Stimulated activated CD8-positive, alpha-beta memory T cell treated with anti-CD3 and anti-CD28 coated beads, Interleukin-7, amount 100 ng/mL, for 4 hours (primary cell): ENCODE measurements around the gene TMED8.
A peak's percentile ranks its signal among the peaks of the same experiment; 100 is the strongest.
"Not testable (repeated sequence)": the region's sequence is repeated elsewhere in the genome, so short reads cannot be mapped to it uniquely, and the experiment has no call there.

Experiments used
- DNase-seq, 2 donors: peaks; one replicate each; pipeline ENCODE4 v3.0.0-alpha.2; 2020; ENCODE audit warnings: low read depth in 2 of 2

TMED8 gene

DNA sequence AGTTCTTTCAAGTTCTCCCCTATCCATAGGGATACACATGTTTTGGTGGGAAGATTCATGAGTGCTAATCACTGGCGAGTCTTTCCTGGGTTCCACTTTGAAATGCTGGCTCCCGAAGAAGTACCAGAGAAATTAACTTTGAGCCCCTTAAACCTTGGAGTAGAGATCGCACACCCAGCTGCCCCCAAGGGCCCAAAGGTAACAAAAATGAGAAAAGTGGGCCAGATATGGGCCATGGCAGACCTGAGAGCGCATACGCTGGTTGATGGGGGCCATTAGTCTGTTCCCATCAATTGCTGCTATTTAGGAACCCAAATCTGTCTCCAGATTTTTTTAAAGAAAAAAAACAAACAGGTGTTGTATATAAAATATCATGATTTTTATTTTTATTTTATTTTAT is 53.9 kb downstream of the TMED8 start:
- DNase-seq: no peak

- no peak for DNase-seq
These were observed 54.5 kb downstream of the TMED8 start for GRCh38 chr14:77322250-77322902.

GRCh38 chr14:77320238-77320935 is 56.5 kb downstream of the TMED8 start, which contains the start of gene POMT2:
POMT2 (minus strand) TSS chr14:77320883; CDS start chr14:77320681, 202 bp downstream.
- peak; percentile 88 to 89 for DNase-seq

DNA sequence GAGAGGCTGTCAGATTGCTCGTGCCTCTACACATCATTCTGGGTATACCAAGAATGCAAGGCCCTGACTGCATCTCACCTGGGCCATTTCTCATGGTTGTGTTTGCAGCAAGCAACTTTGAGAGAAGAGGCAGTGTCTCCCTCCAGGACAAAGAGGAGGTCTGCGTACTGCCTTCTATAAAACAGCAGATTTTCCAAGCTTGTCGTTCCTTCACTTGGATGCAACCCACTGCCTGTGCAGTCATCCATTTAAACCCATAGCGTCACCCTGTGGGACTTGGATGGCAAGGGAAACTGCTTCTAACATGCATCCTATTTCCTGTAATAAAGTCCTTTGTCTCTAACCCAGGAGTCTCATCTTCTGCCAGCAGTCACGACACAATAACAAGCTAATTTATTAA is 57.5 kb downstream of the TMED8 start:
- no peak for DNase-seq

DNA sequence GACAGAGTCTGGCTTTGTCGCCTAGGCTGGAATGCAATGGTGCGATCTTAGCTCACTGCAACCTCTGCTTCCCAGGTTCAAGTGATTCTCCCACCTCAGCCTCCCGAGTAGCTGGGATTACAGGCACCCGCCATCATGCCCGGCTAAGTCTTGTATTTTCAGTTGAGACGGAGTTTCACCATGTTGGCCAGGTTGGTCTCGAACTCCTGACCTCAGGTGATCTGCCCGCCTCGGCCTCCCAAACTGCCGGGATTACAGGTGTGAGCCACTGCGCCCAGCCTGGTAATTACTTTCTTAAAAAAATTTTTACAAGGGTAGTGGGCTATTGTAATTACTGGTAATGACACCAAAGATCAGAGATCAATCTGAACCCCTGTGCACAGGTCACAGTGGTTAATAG is 58.1 kb downstream of the TMED8 start:
- not testable (repeated sequence) for DNase-seq

DNA sequence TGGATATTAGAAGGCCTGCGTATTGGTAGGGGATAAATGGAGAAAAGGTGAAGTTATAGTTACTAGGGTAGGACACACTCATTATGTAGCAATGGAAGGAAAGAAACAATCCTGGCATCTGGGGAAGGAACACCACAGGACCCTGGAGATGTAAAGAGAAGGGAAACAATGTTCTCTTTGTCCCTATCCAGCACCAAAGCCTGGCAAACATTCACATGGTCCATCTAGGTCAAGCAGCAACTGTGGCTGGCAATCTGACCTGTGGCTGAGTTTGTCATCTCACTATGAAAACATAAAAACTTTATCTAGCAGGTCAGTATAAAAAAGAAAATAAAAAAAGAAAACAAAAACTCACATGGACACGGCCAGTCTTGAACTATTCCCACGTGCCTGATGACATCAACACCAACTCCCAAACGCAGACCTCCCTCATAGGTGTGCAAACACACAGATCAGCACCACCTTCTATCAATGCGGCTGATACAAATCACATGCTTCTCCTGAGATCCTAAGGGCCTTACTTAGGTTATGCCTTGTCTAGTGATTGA is 58.8 kb downstream of the TMED8 start:
- DNase-seq: no peak

DNA sequence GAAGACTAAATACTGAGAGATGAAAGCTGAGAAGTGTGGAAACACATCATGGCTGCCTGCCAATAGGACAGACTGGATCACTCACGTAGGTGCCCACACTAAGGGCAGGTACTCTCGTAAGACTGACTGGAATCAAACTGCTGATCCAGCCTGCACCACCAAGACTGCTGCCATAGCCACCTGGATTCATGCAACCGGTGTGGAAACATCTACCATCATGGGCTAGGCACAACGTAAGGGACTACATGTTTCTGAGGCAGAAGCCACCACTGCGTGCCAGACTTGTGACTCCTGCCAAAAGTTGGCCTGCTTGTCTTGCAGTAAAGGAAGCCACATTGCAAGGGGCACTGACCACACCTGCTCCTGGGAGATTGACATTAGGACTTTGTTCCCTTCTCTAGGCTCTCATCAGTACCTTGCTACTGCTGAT is 60.0 kb downstream of the TMED8 start:
- no peak for DNase-seq

GRCh38 chr14:77316195-77316505 is 60.7 kb downstream of the TMED8 start:
- DNase-seq: no peak

GRCh38 chr14:77314539-77315457 is 62.1 kb downstream of the TMED8 start:
- no peak for DNase-seq

GRCh38 chr14:77314043-77314442 is 62.9 kb downstream of the TMED8 start:
- DNase-seq: no peak

GRCh38 chr14:77313371-77313770 is 63.5 kb downstream of the TMED8 start:
- no peak for DNase-seq

DNA sequence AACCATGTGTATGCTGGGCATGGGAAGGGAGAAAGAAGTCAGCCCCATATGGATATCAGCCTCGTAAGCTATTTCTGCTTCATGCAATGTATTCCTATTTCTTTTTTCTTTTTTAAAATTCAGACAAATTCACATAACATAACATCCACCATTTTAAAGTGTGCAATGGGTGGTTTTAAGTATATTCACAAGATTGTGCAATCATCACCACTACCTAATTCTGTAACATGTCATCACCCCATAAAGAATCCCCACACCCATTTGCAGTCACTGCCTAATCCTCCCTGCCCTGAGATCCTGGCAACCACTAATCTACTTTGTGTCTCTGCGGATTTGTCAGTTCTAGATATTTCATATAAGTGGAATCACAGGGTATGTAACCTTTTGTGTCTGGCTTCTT is 65.7 kb downstream of the TMED8 start:
- no peak for DNase-seq

- no peak for DNase-seq
These were observed 66.9 kb downstream of the TMED8 start for GRCh38 chr14:77310026-77310425.

GRCh38 chr14:77309131-77309530 is 67.8 kb downstream of the TMED8 start:
- DNase-seq: no peak

- DNase-seq: no peak
These were observed 69.9 kb downstream of the TMED8 start for GRCh38 chr14:77306851-77307496.

GRCh38 chr14:77306416-77306815 is 70.5 kb downstream of the TMED8 start:
- DNase-seq: no peak

GRCh38 chr14:77305696-77306095 is 71.2 kb downstream of the TMED8 start:
- DNase-seq: no peak

DNA sequence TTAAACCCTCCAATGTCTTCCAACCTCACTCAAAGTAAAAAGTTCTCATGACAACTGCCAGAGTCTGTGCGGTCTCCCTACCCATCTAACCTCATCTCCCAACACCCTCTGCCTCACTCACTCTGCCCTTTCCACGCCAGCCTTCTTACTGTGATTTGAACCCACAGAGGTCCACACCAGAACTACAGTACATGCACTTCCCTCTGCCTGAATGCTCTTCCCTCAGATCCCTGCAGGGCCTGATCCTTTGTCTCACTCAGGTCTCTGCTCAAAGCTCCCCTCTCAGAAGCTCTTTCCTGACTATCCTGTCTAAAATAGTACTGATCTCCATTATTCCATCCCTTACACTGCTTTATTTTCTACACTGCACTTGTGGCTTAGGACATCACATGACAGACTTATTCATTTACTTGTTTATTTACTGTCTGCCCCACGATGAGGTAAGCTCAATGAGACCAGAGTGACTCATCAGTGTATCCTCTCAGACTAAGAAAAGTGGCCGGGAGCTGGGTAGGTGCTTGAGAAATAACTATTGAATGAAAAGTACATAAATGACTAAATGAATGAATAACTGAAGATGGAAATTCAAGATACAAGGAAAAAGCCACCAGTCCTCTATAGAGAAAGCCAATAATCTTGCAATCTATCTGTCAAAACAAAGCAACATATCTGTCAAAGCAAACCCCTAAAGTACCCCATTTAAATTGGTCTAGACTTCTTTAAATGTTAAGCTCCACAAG is 73.3 kb downstream of the TMED8 start:
- no peak for DNase-seq

DNA sequence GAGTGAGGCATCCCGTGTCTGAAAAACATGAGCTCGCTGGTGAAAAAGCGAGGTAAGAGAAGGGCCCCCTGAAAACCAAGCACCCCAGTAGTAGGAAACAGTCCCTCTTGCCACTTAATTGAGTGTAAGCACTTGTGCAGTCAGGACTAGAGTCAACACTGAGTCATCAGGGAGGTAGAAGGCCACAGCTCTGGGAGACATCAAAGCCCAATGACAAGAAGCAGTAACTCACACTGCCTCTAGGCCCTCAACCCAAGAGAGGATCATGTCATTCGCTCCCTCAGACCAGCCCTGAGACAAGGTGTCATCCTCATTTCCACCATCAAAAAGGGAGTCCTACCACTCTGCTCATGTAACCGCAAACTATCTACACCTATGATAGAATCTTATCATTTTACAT is 74.0 kb downstream of the TMED8 start:
- DNase-seq: no peak

DNA sequence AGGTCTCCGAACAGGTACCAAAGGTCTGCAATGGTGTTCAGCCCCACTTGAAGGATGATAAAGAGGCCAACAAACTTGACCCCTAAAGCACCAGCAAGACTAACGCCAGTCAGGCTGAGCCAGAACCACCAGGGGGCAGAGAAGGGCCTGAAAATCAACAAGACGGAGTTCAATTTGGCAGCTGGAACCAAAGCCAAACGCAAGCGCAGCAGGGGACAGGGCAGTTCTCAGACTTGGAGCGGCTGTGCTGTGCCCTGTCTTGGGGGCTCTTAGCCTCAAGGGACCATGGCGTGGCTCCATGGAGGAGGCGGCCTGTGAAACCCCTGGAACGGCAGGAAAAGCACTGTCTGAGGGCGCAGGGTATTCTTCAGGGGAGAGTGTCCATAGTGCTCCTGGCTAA is 75.8 kb downstream of the TMED8 start:
- peak in 1 of 2 donors; percentile 12 for DNase-seq

- DNase-seq: no peak
These were observed 77.1 kb downstream of the TMED8 start for GRCh38 chr14:77299771-77300170.
